ENCODE data around the gene ZNF765.

DNA sequence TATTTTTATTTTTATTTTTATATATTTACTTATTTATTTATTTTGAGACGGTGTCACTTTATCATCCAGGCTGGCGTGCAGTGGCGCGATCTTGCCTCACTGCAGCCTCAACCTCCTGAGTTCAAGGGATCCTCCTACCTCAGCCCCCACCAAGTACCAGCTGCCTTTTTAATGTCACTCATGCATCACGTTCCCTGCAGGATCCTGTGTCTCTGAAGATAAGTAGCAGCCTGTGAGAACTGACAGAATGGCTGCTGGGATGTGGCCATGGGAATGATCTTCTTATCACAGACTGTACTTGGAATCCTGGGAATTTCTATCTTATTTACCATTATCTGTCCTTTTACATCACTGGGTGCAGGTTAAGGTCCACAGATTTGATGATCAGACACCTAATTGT is 27.6 kb downstream of the ZNF765 start:
- no peak for TF ChIP-seq CTCF (conservative IDR thresholded peaks at IDR 0.05; ENCODE audit: low read length)
- TF ChIP-seq EZH2phosphoT487 (IDR thresholded peaks at IDR 0.05; ENCODE audit: borderline replicate concordance, low read depth, low read length), result no peak

All from OCI-LY7 (cell line).